Gastroesophageal sphincter (tissue), 3 donors: ENCODE data around the gene KCNK7.

Source experiments
- EP300 ChIP-seq: sonication (generic); formaldehyde crosslinking; IDR thresholded peaks from one replicate; pipeline ENCODE4 v1.6.1; 2017; ENCODE audit warnings: antibody characterized with exemption, mild to moderate bottlenecking
- POLR2A ChIP-seq, 2 donors: fragments of 450-650 bp; IDR thresholded peaks; one replicate each; pipeline ENCODE4 v1.6.1; 2017; ENCODE audit warnings: antibody characterized with exemption in 2 of 2, mild to moderate bottlenecking in 2 of 2, moderate library complexity in 1 of 2
- POLR2AphosphoS5 ChIP-seq: sonication (generic); formaldehyde crosslinking; IDR thresholded peaks from one replicate; pipeline ENCODE4 v1.6.1; 2017; ENCODE audit warnings: antibody characterized with exemption
- TF ChIP-seq, protein P1 (sequence below), 4 experiments: fragments of 200-600 bp in 2 of 4; fragments of 450-650 bp in 2 of 4; sonication (generic) in 1 of 4; IDR thresholded peaks; one replicate each; pipeline ENCODE4 v1.5.1; 2017 to 2019; ENCODE audit warnings: antibody characterized with exemption in 4 of 4, mild to moderate bottlenecking in 2 of 4, moderate library complexity in 2 of 4

DNA sequence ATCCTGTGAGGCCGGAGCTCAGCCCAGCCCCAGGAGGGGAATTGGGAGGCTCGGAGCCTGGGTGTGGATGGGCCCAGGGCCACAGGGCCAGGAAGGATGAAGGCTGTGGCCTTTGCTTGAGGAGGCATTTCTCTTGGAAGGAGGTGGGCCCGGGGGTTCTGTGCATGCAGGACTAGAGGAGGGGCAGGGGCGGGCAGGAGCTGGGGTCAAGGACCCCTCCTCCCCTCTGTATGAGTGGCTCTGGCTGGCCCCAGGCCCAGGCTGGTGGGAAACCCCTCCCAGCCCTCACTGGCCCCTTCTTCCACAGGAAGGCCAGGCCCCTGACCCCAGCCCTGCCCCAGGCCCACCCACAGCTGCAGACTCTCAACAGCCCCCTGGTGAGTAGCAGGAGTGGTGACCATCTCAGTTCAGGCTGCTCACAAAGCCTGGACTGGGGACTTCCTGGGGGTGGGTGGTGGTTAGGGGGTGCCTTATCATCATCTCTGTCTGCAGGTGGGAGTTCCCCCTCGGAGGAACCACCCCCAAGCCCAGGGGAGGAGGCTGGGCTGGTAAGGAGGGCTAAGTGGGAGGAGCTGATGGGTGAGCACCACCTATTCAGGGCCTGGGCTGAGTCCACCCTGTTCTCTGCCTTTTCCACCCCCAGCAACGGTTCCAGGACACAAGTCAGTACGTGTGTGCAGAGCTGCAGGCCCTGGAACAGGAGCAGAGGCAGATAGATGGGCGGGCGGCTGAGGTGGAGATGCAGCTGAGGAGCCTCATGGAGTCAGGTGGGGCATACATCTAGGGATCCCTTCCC is 6.0 kb downstream of the KCNK7 start:
- TF ChIP-seq, protein P1, sequence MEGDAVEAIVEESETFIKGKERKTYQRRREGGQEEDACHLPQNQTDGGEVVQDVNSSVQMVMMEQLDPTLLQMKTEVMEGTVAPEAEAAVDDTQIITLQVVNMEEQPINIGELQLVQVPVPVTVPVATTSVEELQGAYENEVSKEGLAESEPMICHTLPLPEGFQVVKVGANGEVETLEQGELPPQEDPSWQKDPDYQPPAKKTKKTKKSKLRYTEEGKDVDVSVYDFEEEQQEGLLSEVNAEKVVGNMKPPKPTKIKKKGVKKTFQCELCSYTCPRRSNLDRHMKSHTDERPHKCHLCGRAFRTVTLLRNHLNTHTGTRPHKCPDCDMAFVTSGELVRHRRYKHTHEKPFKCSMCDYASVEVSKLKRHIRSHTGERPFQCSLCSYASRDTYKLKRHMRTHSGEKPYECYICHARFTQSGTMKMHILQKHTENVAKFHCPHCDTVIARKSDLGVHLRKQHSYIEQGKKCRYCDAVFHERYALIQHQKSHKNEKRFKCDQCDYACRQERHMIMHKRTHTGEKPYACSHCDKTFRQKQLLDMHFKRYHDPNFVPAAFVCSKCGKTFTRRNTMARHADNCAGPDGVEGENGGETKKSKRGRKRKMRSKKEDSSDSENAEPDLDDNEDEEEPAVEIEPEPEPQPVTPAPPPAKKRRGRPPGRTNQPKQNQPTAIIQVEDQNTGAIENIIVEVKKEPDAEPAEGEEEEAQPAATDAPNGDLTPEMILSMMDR (IDR thresholded peaks at IDR 0.05): no peak
- no peak for TF ChIP-seq POLR2A (IDR thresholded peaks at IDR 0.05)
- TF ChIP-seq EP300: no peak
- no peak for TF ChIP-seq POLR2AphosphoS5
